HG02623 (cell line): ENCODE measurements around the gene CYP2E1.
"Not testable (repeated sequence)": the region's sequence is repeated elsewhere in the genome, so short reads cannot be mapped to it uniquely, and the experiment has no call there.

ENCODE experiments used
- ATAC-seq: cut with Tn5 transposase; IDR thresholded peaks from one replicate; pipeline ENCODE4 v1.9.1; 2021; ENCODE audit warnings: moderate library complexity; ENCODE audit not compliant: unreplicated experiment

CYP2E1 gene

GRCh38 chr10:133568831-133569527 lies 41.8 kb downstream of the CYP2E1 start:
- not testable (repeated sequence) for ATAC-seq

GRCh38 chr10:133569801-133570200 lies 42.6 kb downstream of the CYP2E1 start:
- ATAC-seq = not testable (repeated sequence)

- ATAC-seq = not testable (repeated sequence)
These were observed 44.9 kb downstream of the CYP2E1 start for GRCh38 chr10:133572055-133572454.

- not testable (repeated sequence) for ATAC-seq
These were observed 46.3 kb downstream of the CYP2E1 start for GRCh38 chr10:133573460-133573859.

GRCh38 chr10:133577037-133577436 lies 49.9 kb downstream of the CYP2E1 start:
- not testable (repeated sequence) for ATAC-seq
